NCI-H226 (cell line): ENCODE results near the gene RHOJ.

Experiments
- DNase-seq: peaks from one replicate; pipeline ENCODE4 v3.0.0-alpha.2; 2015

RHOJ gene

DNA sequence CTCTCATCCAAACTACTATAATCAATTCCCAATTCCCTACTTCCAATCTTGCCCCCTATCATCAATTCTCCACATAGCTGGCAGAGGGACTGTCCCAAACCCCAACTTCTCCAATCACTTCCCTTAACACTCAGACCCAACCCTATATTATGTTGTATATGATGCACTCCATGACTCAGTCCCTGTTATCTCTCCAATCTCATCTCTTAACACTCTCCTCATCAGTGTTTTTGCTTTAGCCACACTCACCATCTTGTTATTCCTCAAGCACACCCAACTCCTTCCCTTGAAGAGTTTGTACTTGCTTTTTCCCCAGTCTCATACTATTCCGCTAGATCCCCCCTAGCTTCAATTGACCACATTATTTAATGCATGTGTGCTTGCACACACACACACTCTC is 4.9 kb downstream of the RHOJ start:
- no peak for DNase-seq

DNA sequence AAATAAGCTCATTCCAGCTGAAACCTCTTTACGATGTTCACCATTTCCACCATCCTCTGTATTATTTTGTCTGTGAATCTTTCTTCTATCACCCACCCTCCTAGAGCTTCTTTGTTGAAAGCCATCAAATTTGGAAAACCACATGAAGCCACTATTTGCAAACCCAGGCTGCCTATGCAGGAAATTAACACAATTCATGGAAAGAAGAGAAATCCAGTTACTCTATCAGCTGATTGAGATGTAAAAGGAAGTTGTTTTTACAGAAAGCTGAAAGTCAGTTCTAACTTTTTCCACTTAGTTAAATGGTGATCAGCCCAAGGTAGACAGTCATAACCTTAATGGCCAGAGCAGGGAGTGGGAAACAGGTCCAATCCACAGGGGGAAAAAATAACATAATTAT is 6.6 kb downstream of the RHOJ start:
- no peak for DNase-seq

DNA sequence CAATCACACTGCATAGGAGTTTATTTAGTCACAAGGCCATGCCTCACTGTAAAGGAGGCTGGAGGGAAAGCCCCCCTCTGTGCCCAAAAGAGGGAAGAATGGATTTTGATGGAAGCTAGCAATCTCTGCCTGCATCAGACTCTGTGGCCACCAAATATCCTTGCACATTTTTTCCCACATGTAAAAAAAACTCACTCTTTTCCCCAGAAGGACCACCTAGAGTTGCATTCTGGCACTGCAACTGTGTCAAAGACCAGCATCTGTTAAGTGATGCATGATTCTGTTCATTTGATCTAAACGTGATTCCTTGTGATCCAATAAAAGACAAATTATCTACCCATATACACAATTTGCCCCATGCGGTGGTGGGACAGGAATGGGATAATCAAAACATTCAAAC is 8.0 kb downstream of the RHOJ start:
- DNase-seq, result no peak

DNA sequence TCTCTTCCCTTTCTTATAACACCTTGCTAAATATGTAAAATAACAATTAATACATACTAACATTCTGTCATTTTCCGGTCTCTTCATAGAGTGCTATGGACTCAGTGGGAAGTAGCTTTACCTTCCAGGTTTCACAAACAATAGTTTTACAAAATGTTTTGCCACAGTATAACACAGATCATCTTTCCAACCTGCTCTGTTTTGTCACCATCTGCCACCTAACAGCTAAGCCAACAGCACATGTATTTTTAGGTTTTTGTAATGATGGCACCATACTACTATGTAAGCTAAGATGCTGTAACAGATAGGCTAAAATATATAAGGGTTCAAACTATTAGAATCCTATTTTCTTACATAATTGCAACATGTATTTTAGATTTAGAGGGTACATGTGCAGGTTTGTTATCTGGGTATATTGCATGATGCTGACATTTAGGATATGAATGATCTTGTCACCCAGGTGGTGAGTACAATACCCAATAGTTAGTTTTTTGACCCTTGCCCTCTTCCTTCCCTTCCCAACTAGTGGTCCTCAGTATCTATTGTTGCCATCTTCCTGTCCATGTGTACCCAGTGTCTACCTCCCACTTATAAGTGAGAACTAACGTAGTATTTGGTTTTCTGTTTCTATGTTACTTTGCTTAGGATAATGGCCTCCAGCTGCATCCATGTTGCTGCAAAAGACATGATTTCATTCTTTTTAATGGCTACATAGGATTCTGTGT is 8.7 kb downstream of the RHOJ start:
- no peak for DNase-seq

DNA sequence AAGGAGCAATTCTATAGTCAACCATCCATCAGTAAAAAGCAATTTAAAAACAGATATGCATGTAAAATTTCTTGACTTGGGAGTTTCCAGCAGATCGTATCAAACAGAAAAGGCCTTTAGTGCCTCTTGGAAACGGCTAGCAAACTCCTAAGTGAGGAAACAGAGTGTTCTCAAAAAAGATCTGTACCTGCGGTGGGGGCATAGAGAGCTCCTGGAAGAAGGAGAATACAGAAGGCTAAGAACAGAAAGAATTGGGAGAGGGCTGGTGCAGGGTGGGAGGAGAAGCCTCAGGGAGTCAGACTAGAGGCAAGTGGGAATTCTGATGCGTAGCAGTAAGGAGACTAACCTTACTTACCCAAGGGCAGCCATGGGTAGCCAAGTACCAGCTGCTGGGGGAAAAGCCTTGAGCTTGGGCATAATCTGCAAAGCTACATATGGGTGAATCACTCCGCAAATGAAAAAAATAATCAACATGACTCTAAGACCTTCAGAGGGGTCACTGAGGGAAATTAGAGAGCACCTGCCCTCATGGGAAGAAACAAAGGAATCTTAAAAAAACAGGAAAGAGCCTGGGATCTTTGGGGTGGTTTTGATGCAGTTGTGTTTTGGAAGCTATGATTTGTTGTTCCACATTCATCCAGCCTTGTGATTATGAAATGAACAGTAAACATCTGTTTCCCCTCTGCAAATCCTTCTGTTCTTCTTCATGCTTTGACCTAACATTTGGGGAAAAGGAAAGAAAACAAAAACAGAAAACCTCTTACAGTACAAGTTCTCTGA is 10.4 kb downstream of the RHOJ start:
- DNase-seq, result no peak

DNA sequence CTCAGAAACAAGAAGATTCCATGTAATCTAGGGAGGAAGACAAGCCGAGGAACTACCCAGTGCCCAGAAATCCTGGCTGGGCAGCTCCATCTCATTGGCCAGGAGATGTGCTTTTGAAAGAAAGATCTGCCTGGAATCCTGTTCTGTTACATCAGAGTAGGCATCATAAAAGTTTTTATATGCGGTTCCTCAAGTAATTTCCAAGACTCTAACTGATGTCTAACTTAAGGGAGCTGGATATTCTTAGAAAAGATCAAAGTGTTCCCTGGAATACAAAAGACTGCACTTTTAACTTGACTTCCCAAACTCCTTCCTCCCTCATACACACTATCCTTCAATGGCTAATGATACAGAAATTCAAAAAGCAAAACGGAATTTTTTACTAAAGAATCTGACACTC is 16.3 kb downstream of the RHOJ start:
- no peak for DNase-seq

DNA sequence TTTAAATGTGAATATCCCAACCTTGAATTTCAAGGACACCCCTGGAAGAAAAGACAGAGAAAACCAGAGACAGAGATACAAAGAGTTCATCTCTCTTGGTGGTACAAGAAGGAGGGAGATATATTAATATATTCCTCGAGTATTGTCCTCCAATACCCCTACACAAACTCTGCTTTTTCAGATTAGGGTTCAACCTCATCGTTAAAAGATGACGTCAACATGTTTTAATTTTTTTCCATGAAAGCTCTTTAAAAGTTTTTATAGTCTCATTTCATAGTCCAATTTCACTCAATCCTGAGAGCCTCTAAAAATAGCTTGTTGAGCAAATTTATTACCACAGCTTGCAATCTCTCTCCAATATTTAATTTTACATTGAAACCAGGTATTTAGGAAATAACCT is 19.4 kb downstream of the RHOJ start:
- DNase-seq, result no peak

DNA sequence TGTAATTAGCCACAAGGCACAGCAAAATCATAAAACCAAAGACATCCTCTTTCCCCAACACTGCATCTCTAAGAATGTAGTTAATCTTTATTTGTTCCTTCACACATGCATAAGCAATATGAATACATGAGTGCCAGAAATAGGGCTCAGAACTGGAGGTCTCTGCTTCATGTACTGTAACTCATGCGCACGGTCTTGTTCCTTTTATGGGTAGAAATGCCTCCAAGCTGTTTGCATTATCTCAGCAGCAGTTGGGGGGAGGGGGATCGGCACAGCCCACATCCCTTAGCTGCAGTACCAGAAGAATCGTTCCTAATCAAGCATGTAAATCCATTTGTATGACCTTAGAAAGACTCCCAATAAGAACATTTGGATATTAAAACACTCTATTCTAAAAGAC is 20.0 kb downstream of the RHOJ start:
- DNase-seq, result no peak

DNA sequence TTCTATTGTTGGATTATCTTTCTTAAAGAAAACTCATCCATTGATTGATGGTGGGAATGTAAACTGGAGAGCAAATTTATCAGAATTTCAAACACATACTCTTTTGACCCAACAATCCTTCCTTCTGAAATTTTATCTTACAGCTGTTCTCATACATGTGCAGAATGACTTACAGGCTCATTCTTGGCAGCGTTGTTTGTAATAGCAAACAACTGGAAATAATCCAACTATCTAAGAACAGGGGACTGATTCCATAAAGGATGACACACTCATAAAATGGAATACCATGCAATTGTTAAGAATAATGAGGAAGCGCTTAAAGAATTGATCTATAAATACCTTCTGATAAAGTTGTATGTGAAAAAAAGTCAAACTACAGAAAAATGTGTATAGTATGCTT is 24.0 kb downstream of the RHOJ start:
- no peak for DNase-seq

DNA sequence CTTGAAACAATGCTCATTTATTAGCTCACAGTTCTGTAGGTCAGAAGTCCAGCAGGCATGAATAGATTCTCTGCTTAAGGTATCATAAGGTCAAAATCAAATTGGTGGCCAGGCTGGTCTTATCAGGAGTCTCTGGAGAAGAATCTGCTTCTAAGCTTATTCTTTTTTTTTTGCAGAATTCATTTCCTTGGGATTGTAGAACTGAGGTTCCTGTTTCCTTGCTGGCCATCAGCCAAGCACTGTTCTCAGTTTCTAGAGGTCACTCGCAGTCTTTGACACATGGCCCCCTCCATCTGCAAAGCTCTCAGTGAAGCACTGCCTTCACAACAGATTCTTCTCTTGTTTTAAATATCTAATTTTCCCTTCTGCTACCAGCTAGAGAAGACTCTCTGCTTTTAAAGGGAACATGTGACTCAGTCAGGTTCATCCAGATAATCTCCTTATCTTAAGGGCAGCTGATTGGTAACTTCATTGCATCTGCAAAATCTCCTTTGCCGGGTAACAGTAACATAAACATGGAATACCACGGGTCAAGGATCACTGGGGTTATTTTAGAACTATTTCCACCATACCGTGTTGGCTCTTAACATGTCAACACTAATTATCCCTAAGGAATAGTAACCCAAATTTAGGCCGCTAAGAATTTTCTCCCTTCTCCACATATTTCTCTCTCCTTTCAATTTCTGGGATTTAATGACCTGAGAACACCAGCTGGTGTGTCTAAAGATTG is 25.3 kb downstream of the RHOJ start:
- no peak for DNase-seq

DNA sequence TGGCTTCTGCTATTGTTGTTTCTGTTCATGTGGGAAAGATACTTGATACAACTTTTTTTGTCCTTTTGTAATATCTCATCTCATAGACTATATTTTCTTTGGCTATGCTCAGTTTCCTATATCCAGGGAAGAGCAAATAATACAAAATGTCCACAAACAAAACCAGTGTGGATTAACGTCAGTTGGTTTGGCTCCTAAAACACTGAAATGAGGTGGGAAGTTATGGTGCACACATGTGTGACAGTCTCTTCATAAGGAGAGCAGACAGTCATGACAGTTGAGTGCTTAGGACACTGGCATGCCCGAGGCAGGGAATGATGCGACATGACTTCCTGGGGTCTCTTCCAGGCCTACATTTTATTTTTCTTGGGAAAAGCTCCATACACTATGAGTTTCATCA is 27.5 kb downstream of the RHOJ start:
- DNase-seq, result no peak

DNA sequence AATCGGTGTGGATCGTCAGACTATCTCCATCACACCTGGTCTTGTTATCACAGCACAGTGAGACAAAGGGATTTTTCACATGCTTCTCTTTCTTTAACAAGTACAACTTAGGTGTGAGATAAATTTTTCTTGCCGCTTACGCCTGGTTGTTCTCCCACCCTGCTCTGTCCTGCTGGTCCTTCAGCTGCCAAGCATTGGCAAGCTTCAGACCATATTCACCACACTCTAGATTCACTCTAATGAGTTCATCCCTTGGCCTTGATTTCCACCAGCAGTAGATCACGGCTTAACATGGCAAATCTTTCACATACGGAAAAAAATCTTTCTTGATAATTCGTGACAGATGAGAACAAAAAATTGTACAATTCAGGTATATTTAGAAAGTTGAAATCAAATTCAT is 33.5 kb downstream of the RHOJ start:
- no peak for DNase-seq

DNA sequence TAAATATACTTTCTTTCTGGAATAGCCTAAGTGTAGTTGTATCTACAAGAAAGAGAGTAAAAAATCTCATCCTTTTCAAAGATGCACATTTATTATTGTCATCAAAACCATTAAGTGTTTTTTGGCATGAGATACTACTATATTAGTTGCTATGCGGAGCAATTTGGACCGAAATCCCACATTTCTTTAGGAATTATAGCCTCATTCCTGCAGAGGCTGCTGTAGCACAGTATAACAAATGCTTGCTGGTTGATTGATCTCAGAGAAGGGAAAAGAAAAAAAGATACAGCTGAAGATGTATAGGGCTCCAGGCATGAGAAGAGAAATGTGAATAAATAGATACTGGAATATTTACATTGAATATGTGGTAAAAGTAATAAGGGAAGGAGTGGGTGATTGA is 36.0 kb downstream of the RHOJ start:
- DNase-seq, result no peak

DNA sequence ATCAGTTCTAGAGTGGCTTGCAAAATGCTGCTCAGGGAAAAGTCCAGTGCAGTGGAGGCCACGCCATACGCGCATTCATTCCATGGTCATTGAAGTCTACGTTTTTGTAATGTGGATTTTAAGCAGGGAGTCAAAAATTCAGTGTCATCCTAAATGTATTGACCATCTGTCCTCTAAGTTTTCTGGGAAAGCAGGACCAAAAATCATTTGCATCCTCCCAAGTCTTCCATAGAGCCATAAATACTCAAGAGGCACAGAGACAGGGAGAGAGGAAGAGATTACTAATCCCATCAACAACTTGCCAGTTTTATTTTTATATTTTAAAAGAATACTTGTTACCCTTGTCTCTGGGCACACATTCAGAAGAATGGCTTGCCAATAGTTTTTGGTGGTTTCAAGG is 36.9 kb downstream of the RHOJ start:
- no peak for DNase-seq

DNA sequence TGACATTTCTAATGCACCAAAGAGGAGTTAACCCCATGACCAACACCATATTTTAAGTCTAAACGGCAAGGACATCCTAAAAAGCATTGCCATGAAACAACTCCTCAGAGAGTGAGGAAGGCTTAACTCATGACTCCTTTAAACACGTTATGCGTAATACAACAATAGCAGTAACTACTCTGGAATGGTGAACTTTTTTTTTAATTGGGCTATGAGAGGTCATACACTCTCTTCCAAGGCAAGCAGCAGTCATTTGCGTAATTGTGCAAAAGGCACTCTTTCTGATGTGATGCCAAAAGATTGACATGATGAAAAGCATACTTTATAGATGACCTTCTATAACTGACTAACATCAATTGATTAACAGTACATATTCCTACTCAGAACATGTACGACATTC is 39.4 kb downstream of the RHOJ start:
- no peak for DNase-seq

DNA sequence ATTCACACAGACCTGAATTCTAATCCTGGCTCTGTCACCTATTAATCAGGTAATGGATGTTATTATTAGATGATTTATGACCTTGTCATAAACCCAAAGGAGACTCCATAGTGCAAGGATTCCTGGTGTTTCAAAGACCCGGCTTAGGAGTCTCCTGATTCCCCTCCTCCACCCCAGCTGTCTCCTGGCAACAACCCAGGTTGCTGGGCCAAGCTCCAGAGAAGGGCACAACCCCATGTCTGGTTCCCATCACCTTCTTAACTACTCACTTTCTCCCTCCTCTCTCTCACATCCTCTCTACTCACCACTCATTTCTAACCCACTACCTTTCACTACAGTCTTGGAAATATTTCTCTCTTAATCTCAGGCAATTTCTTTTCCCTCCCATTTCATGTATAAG is 41.6 kb downstream of the RHOJ start:
- peak; percentile 11 for DNase-seq

DNA sequence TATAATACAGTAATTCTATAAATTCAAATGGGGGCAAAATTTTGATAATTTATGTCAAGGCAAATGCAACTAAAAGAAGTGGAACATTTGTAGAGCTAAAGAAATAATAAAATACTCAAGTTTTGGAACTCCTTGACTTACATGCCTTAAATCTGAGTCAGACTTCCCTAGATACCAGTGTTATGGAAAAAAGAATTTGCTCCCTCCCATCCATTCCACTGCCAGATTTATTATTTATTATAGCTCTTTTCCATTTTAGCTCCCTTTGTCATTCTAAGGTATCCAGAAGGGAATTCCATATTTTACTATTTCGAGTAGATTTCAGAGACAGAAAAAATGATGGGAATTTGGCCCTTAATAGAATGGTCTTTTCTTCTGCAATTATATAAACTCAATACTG is 44.0 kb downstream of the RHOJ start:
- peak; percentile 78 for DNase-seq

DNA sequence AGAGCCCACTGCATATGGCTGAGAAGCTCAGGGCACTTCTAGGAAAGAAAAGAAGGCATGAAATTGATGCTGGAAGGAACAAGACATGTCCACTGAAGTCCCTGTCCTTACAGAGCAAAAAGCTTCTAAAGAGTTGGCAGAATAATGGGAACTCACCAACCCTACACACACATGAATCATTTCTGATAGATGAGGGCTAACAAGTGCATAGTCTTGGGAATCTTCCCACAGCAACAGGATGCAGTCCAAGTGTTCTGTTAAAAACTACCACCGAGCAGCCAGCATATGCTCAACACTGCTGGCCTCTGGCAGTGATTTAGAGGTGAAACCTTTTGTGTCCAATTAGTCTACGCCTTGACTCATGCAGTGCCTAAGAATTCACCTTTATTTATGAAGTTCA is 44.8 kb downstream of the RHOJ start:
- DNase-seq, result peak; percentile 81

DNA sequence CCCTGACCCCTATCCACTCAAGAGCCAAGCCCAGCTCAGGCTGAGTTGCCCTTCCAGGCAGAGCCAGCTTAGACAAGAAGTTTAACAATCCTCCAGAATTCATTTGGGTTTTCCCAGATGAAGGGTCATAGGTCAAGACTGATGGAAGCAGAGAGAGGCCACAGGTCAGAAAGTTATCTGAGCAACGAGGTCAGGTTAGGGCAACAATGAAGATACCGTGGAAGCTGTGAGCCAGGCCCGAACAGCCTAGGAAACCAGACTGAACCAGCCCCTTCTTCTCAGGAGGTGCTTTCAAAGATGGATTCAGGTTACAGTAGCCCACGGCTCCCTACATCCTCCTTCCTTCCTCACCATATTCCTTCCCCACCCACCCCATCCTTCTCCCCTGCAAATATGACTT is 53.1 kb downstream of the RHOJ start:
- no peak for DNase-seq

DNA sequence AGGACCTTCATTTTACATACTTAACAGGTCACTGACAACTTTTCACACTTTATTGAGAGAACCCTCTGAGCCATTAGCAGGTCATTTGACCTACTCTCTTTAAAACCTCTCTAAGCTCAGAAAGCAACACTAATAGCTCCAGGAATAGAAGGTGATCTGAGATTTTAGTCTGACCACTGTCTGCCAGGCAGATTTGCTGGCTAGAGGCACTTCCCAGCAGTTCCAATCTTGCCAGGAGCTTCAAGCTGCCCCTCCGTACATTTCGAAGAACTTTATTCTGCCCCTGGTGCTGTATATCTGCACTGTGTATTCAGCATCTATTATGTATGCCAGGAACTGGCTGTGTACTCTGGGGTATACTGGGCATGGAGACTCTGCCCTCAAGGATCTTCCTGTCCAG is 58.2 kb downstream of the RHOJ start:
- DNase-seq, result no peak

DNA sequence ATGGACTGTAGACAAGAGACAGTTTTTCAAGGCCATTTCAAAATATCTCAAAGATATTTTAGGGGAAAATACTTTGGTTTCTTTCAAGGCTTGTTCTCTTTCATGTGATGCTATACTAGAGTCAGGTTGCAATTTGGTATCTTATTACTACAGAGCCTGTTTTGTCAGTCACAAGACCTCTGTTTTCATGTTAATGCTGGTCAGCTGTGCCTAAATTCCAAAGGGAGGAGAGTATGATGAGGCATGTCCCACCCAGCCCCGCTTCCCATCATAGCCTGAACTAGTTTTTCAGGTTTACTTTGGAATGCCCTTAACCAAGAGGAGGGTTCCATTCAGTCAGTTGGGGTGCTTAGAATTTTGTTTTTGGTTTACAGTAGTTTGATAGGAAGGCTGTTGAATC is 61.9 kb downstream of the RHOJ start:
- DNase-seq, result no peak

DNA sequence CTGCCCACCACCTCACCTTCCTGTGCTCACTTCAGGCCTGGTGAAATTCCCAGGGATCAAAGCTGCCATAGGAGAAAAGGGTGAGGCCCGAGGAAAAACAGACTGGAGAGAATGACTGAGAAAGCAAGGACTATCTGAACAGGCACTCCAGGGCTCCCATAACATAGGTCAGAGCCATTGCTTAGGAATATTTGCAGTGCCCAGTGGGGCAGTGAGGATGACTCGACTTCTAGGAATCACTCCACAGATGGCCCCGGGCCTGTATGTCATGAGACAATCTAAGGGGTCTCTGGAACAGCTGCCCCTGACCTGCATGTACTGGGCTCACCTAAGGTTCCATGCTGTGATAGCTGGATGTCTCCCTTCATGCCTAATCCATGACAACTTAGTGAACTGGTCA is 62.9 kb downstream of the RHOJ start:
- no peak for DNase-seq

DNA sequence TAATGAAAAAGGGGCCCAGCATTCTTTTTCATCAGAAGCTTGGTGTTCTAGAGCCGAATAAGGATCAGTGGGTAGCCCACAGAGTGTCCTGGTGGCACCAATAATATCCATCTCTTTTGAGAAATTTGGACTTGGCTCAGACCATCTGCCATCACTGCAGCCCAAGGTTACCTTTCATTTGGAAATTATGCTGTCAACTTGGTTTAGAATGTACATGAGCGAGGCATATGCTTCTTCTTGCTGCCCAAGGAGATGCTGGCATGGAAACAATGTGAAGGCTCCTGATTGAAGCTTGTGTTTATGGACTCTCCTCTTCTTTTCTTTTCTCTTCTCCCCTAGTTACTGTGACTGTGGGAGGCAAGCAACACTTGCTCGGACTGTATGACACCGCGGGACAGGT is 64.5 kb downstream of the RHOJ start:
- no peak for DNase-seq

DNA sequence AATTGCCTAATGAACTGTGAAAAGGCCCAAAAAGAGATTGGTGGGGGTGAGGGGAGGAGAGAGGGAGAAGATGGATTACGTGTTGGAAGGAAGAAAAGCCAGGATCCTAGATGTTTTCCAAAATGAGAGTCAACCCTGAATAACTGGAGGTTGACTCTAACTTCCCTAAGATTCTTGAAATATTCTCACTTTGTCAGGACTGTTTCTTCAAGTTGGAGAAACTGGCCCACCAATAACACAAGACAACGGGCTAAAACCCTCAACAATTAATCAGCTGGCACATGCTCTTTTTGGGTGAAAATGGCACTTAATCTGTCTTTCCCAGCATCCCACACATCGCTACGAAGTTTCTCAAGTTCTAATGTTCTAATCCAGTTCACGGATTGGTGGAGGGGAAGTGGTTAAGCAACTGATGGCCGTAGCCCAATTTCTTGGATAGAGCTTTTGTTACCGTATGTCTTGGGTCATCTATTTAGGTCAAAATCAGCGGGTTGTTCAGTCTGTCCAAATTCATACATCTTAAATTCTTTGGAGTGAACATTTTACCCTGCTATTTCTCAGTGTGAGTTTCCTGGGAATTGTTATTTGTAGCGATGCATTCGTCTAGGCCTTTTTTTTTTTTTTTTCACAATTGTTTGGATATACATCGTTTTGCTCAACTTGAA is 65.5 kb downstream of the RHOJ start:
- DNase-seq, result no peak
